HEK293 (cell line): ENCODE results near the gene CD86.

Source experiments
- CTCF ChIA-PET: fragments of 350-600 bp; formaldehyde crosslinking; extraction: SDS; loops from one replicate; lab custom pipeline; 2021; ENCODE audit warnings: antibody characterized with exemption; lab: Yijun Ruan, JAX
- POLR2A ChIA-PET: fragments of 300-600 bp; formaldehyde crosslinking; extraction: SDS; loops from one replicate; lab custom pipeline; 2020; ENCODE audit warnings: antibody characterized with exemption, inconsistent platforms; lab: Yijun Ruan, JAX
- H3K27ac ChIP-seq: fragments of 200-500 bp; sonication (Bioruptor generic); 2 replicates; pipeline ENCODE4 v1.5.1; 2014; ENCODE audit warnings: low read depth, low read length, control low read depth, inconsistent platforms; ENCODE audit errors: extremely low read depth
- H3K36me3 ChIP-seq, 2 experiments: fragments of 200-500 bp in 1 of 2; sonication (Bioruptor generic) in 1 of 2; 1 replicate in 1 of 2; 2 replicates in 1 of 2; pipeline ENCODE4 v1.5.1; 2014 to 2017; ENCODE audit warnings: inconsistent platforms in 2 of 2, low read length in 2 of 2; ENCODE audit not compliant: control insufficient read depth in 2 of 2, insufficient read depth in 1 of 2
- H3K4me1 ChIP-seq: fragments of 200-500 bp; sonication (Bioruptor generic); 2 replicates; pipeline ENCODE4 v1.5.1; 2014; ENCODE audit warnings: mild to moderate bottlenecking, low read length, inconsistent platforms; ENCODE audit not compliant: control insufficient read depth, insufficient read depth
- H3K4me3 ChIP-seq: 2 replicates; pipeline ENCODE4 v1.5.1; 2011; ENCODE audit warnings: low read depth, mild to moderate bottlenecking, control low read depth, low read length, moderate library complexity
- H3K9me3 ChIP-seq: fragments of 200-500 bp; sonication (Bioruptor generic); 2 replicates; pipeline ENCODE4 v1.5.1; 2014; ENCODE audit warnings: low read depth, low read length, inconsistent platforms; ENCODE audit not compliant: control insufficient read depth, insufficient read depth
- GLIS1 ChIP-seq: fragments of 450-650 bp; formaldehyde crosslinking; IDR thresholded peaks from 2 replicates; pipeline ENCODE4 v1.5.1; 2016; ENCODE audit warnings: missing biosample characterization, missing genetic modification characterization
- OSR2 ChIP-seq: fragments of 450-650 bp; formaldehyde crosslinking; IDR thresholded peaks from 2 replicates; pipeline ENCODE4 v1.5.1; 2016; ENCODE audit warnings: missing biosample characterization, missing genetic modification characterization
- PRDM1 ChIP-seq: fragments of 450-650 bp; formaldehyde crosslinking; IDR thresholded peaks from 2 replicates; pipeline ENCODE4; 2016; ENCODE audit warnings: missing biosample characterization, missing genetic modification characterization
- ZBTB10 ChIP-seq: fragments of 450-650 bp; formaldehyde crosslinking; IDR thresholded peaks from 2 replicates; pipeline ENCODE4 v1.5.1; 2016; ENCODE audit warnings: missing biosample characterization, missing genetic modification characterization
- ZBTB20 ChIP-seq: fragments of 450-650 bp; formaldehyde crosslinking; IDR thresholded peaks from 2 replicates; pipeline ENCODE4 v1.5.1; 2016; ENCODE audit warnings: missing biosample characterization, missing genetic modification characterization
- ZBTB21 ChIP-seq: fragments of 450-650 bp; formaldehyde crosslinking; IDR thresholded peaks from 2 replicates; pipeline ENCODE4 v1.5.1; 2017; ENCODE audit warnings: missing biosample characterization, missing genetic modification characterization
- ZBTB26 ChIP-seq: fragments of 450-650 bp; formaldehyde crosslinking; optimal IDR thresholded peaks from 2 replicates; pipeline ENCODE3; 2016; ENCODE audit warnings: missing biosample characterization, mild to moderate bottlenecking, missing genetic modification characterization
- ZBTB6 ChIP-seq: fragments of 450-650 bp; formaldehyde crosslinking; IDR thresholded peaks from 2 replicates; pipeline ENCODE4 v1.5.1; 2017; ENCODE audit warnings: missing biosample characterization, missing genetic modification characterization
- ZBTB8A ChIP-seq: fragments of 450-650 bp; formaldehyde crosslinking; IDR thresholded peaks from 2 replicates; pipeline ENCODE4 v1.5.1; 2016; ENCODE audit warnings: missing biosample characterization, missing genetic modification characterization
- ZNF112 ChIP-seq: fragments of 450-650 bp; formaldehyde crosslinking; IDR thresholded peaks from 2 replicates; pipeline ENCODE4 v1.5.0; 2017; ENCODE audit warnings: missing biosample characterization, missing genetic modification characterization
- ZNF138 ChIP-seq: fragments of 450-650 bp; formaldehyde crosslinking; IDR thresholded peaks from 2 replicates; pipeline ENCODE4 v1.5.1; 2016; ENCODE audit warnings: missing biosample characterization, missing genetic modification characterization, borderline replicate concordance
- ZNF548 ChIP-seq: fragments of 450-650 bp; formaldehyde crosslinking; IDR thresholded peaks from 2 replicates; pipeline ENCODE4 v1.5.1; 2016; ENCODE audit warnings: missing biosample characterization, missing genetic modification characterization
- ZNF571 ChIP-seq: fragments of 450-650 bp; formaldehyde crosslinking; IDR thresholded peaks from 2 replicates; pipeline ENCODE4 v1.5.0; 2017; ENCODE audit warnings: missing biosample characterization, missing genetic modification characterization
- ZNF660 ChIP-seq: fragments of 450-650 bp; IDR thresholded peaks from 2 replicates; pipeline ENCODE4 v1.5.1; 2018; ENCODE audit warnings: missing biosample characterization, mild to moderate bottlenecking, missing genetic modification characterization
- TF ChIP-seq, protein P1 (sequence below): fragments of 450-650 bp; formaldehyde crosslinking; IDR thresholded peaks from 2 replicates; pipeline ENCODE4; 2016; ENCODE audit warnings: missing biosample characterization, missing genetic modification characterization
- TF ChIP-seq, protein P2 (sequence below): fragments of 450-650 bp; formaldehyde crosslinking; conservative IDR thresholded peaks from 2 replicates; pipeline ENCODE4 v1.5.1; 2016; ENCODE audit warnings: low read depth, missing biosample characterization, missing genetic modification characterization
- TF ChIP-seq, protein P3 (sequence below): fragments of 450-650 bp; formaldehyde crosslinking; IDR thresholded peaks from 2 replicates; pipeline ENCODE4 v1.5.1; 2016; ENCODE audit warnings: missing biosample characterization, missing genetic modification characterization, borderline replicate concordance

The CD86 gene

DNA sequence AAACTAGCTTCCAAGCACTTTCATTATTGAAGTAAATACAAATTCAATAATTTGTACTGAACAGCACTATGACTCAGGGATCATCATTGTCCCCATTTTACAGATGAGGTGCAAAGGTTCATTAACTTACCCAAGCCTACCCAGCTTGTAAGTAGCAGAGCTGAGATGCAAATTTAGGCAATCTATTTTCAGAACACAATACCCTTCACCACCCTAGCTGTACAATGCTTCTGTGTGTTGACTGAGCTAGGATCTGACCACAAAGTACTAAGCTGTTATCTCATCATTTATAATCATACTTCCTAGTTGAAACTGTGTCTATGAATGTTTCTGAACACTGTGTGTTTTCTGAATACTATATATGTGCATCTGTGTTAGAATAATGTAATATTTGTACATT, 29.9 kb upstream of the CD86 start:
- TF ChIP-seq, protein P1, sequence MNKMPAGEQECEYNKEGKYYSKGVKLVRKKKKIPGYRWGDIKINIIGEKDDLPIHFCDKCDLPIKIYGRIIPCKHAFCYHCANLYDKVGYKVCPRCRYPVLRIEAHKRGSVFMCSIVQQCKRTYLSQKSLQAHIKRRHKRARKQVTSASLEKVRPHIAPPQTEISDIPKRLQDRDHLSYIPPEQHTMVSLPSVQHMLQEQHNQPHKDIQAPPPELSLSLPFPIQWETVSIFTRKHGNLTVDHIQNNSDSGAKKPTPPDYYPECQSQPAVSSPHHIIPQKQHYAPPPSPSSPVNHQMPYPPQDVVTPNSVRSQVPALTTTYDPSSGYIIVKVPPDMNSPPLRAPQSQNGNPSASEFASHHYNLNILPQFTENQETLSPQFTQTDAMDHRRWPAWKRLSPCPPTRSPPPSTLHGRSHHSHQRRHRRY (tag by site-specific recombination) = no peak
- TF ChIP-seq, protein P2, sequence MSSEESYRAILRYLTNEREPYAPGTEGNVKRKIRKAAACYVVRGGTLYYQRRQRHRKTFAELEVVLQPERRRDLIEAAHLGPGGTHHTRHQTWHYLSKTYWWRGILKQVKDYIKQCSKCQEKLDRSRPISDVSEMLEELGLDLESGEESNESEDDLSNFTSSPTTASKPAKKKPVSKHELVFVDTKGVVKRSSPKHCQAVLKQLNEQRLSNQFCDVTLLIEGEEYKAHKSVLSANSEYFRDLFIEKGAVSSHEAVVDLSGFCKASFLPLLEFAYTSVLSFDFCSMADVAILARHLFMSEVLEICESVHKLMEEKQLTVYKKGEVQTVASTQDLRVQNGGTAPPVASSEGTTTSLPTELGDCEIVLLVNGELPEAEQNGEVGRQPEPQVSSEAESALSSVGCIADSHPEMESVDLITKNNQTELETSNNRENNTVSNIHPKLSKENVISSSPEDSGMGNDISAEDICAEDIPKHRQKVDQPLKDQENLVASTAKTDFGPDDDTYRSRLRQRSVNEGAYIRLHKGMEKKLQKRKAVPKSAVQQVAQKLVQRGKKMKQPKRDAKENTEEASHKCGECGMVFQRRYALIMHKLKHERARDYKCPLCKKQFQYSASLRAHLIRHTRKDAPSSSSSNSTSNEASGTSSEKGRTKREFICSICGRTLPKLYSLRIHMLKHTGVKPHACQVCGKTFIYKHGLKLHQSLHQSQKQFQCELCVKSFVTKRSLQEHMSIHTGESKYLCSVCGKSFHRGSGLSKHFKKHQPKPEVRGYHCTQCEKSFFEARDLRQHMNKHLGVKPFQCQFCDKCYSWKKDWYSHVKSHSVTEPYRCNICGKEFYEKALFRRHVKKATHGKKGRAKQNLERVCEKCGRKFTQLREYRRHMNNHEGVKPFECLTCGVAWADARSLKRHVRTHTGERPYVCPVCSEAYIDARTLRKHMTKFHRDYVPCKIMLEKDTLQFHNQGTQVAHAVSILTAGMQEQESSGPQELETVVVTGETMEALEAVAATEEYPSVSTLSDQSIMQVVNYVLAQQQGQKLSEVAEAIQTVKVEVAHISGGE (tag by site-specific recombination) = no peak
- no peak for TF ChIP-seq OSR2 (tag by site-specific recombination)
- no peak for TF ChIP-seq ZNF112 (tag by site-specific recombination)
- no peak for TF ChIP-seq ZBTB6 (tag by site-specific recombination)
- TF ChIP-seq ZBTB21 = no peak
- no peak for TF ChIP-seq ZNF571 (tag by site-specific recombination)
- no peak for TF ChIP-seq GLIS1 (tag by site-specific recombination)
- no peak for TF ChIP-seq ZBTB20 (tag by site-specific recombination)
- TF ChIP-seq ZBTB26 (tag by site-specific recombination) = no peak
- no peak for TF ChIP-seq PRDM1
- TF ChIP-seq ZNF138 = no peak
- no peak for TF ChIP-seq ZNF660 (tag by site-specific recombination)
- no peak for TF ChIP-seq ZBTB8A
- no peak for TF ChIP-seq ZNF548 (tag by site-specific recombination)
- TF ChIP-seq, protein P3, sequence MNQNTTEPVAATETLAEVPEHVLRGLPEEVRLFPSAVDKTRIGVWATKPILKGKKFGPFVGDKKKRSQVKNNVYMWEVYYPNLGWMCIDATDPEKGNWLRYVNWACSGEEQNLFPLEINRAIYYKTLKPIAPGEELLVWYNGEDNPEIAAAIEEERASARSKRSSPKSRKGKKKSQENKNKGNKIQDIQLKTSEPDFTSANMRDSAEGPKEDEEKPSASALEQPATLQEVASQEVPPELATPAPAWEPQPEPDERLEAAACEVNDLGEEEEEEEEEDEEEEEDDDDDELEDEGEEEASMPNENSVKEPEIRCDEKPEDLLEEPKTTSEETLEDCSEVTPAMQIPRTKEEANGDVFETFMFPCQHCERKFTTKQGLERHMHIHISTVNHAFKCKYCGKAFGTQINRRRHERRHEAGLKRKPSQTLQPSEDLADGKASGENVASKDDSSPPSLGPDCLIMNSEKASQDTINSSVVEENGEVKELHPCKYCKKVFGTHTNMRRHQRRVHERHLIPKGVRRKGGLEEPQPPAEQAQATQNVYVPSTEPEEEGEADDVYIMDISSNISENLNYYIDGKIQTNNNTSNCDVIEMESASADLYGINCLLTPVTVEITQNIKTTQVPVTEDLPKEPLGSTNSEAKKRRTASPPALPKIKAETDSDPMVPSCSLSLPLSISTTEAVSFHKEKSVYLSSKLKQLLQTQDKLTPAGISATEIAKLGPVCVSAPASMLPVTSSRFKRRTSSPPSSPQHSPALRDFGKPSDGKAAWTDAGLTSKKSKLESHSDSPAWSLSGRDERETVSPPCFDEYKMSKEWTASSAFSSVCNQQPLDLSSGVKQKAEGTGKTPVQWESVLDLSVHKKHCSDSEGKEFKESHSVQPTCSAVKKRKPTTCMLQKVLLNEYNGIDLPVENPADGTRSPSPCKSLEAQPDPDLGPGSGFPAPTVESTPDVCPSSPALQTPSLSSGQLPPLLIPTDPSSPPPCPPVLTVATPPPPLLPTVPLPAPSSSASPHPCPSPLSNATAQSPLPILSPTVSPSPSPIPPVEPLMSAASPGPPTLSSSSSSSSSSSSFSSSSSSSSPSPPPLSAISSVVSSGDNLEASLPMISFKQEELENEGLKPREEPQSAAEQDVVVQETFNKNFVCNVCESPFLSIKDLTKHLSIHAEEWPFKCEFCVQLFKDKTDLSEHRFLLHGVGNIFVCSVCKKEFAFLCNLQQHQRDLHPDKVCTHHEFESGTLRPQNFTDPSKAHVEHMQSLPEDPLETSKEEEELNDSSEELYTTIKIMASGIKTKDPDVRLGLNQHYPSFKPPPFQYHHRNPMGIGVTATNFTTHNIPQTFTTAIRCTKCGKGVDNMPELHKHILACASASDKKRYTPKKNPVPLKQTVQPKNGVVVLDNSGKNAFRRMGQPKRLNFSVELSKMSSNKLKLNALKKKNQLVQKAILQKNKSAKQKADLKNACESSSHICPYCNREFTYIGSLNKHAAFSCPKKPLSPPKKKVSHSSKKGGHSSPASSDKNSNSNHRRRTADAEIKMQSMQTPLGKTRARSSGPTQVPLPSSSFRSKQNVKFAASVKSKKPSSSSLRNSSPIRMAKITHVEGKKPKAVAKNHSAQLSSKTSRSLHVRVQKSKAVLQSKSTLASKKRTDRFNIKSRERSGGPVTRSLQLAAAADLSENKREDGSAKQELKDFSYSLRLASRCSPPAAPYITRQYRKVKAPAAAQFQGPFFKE (tag by site-specific recombination) = no peak
- TF ChIP-seq ZBTB10 = no peak
- Histone ChIP-seq H3K9me3 (no peaks in the 10 kb centered on the region), H3K4me1 (no peaks in the 10 kb centered on the region), H3K36me3 (no peaks in the 10 kb centered on the region), H3K27ac (no peak overlapping the region), H3K4me3 (no peak overlapping the region)
- CTCF ChIA-PET = interaction anchor here (1.0 to 1.5 kb wide), 2 partner anchors 9 to 29 kb away, joined by 3 to 4 read pairs; no protein-coding TSS in a partner anchor
- POLR2A ChIA-PET = no interaction called here
